Neural progenitor cell (in vitro differentiated cells): ENCODE data around the gene DAB2.

ENCODE experiments used
- EZH2 ChIP-seq: fragments of 200-600 bp; sonication (generic); IDR thresholded peaks from 2 replicates; pipeline ENCODE4 v1.6.1; 2017; ENCODE audit warnings: antibody characterized with exemption, mild to moderate bottlenecking, moderate library complexity
- EZH2phosphoT487 ChIP-seq: fragments of 200-600 bp; sonication (generic); IDR thresholded peaks from 2 replicates; pipeline ENCODE4 v1.6.1; 2017; ENCODE audit warnings: antibody characterized with exemption
- TF ChIP-seq, protein P1 (sequence below): fragments of 200-600 bp; sonication (generic); IDR thresholded peaks from 2 replicates; pipeline ENCODE4 v1.5.1; 2017; ENCODE audit warnings: antibody characterized with exemption, mild to moderate bottlenecking

DNA sequence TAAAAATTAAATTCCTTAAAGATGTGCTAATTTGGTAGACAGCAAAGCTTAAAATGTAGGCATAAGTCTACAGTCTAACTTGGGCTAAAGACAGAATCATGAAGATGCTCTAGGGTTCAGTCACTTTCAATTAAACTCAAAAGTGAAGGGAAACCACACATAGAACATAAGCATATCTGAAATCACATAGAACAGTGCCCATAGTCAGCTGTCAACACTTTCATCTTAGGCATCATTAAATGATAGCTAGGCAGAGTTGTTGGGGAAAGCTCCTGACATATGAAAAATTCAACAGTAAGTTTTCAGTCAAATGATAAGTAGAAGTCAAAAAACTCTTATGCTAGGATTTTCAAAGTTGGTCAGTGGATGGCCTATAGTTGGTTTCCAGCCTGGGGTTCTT, 11.0 kb downstream of the DAB2 start:
- TF ChIP-seq, protein P1, sequence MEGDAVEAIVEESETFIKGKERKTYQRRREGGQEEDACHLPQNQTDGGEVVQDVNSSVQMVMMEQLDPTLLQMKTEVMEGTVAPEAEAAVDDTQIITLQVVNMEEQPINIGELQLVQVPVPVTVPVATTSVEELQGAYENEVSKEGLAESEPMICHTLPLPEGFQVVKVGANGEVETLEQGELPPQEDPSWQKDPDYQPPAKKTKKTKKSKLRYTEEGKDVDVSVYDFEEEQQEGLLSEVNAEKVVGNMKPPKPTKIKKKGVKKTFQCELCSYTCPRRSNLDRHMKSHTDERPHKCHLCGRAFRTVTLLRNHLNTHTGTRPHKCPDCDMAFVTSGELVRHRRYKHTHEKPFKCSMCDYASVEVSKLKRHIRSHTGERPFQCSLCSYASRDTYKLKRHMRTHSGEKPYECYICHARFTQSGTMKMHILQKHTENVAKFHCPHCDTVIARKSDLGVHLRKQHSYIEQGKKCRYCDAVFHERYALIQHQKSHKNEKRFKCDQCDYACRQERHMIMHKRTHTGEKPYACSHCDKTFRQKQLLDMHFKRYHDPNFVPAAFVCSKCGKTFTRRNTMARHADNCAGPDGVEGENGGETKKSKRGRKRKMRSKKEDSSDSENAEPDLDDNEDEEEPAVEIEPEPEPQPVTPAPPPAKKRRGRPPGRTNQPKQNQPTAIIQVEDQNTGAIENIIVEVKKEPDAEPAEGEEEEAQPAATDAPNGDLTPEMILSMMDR: no peak
- TF ChIP-seq EZH2 (no peak), EZH2phosphoT487 (no peak)
